ENCODE measurements around the gene DARS1.

DARS1 gene

GRCh38 chr2:136029149-136029548 lies 43.7 kb upstream of the DARS1 start:
- in situ Hi-C loops (cut with HindIII; ENCODE audit: low sequenced_read_pairs) = no loop called here

GRCh38 chr2:136028001-136028400 lies 42.6 kb upstream of the DARS1 start:
- TF ChIP-seq, protein P1, sequence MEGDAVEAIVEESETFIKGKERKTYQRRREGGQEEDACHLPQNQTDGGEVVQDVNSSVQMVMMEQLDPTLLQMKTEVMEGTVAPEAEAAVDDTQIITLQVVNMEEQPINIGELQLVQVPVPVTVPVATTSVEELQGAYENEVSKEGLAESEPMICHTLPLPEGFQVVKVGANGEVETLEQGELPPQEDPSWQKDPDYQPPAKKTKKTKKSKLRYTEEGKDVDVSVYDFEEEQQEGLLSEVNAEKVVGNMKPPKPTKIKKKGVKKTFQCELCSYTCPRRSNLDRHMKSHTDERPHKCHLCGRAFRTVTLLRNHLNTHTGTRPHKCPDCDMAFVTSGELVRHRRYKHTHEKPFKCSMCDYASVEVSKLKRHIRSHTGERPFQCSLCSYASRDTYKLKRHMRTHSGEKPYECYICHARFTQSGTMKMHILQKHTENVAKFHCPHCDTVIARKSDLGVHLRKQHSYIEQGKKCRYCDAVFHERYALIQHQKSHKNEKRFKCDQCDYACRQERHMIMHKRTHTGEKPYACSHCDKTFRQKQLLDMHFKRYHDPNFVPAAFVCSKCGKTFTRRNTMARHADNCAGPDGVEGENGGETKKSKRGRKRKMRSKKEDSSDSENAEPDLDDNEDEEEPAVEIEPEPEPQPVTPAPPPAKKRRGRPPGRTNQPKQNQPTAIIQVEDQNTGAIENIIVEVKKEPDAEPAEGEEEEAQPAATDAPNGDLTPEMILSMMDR (IDR thresholded peaks at IDR 0.05; ENCODE audit: low read depth, low read length) = no peak

More at GRCh38 chr2:136029149-136029548, 43.7 kb upstream of the DARS1 start:
- no peak overlapping the region for H3K4me3 ChIP-seq (ENCODE audit: low read depth, low read length)
- TF ChIP-seq, protein P1 (IDR thresholded peaks at IDR 0.05; ENCODE audit: low read depth, low read length) = no peak
- DNase-seq (ENCODE audit: low read depth, low spot score) = no peak

GRCh38 chr2:136027112-136027511 lies 41.7 kb upstream of the DARS1 start:
- H3K4me3 ChIP-seq (ENCODE audit: low read depth, low read length) = no peak overlapping the region
- no peak for DNase-seq (ENCODE audit: low read depth, low spot score)
- in situ Hi-C loops (cut with HindIII; ENCODE audit: low sequenced_read_pairs) = no loop called here
- TF ChIP-seq, protein P1 (IDR thresholded peaks at IDR 0.05; ENCODE audit: low read depth, low read length) = no peak

More at GRCh38 chr2:136028001-136028400, 42.6 kb upstream of the DARS1 start:
- in situ Hi-C loops (cut with HindIII; ENCODE audit: low sequenced_read_pairs) = no loop called here
- no peak overlapping the region for H3K4me3 ChIP-seq (ENCODE audit: low read depth, low read length)
- DNase-seq (ENCODE audit: low read depth, low spot score) = no peak

DNA sequence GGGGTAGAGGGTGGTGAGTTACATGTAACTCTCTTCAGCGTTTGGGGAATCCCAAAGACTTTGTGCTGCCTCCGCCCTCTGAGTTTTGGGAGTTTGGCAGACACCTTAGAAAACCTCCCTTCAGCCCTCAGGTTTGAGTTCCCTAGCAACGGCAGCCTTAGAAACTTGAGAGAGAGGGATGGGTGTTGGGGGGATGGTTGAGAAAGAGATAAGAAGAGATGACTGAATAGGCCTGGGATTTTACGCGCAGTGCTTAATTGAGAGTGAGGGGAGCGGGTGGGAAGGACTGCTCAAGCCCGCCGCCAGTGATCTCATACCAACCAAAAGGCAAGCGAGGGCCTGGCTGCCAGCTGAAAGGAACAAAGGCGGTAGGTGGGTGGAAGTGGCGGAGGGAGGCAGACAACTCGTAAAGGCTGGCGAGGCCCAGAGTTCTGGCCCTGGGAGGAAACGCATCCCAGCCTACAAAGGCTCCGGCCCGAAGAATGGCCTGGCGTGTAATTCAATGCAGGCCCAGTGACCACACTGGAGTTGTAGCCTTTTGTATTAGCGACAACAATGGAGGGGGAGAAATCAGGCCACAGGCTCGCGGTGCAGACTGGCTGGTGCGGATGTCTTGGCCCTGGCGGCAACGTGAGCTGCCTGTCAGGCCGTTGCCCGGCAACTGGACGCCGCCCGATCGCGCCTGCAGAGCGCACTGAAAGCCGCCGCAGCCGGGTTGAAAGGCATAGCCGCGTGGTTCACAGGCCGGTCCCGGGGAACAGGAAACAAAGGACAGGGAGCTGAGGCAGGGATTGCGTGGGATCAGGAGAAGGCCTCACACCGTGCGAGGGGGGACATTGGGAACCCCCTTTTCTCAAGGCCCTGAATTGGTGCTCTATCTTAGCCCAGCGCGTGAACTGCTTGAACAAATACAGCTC lies 39.9 kb upstream of the DARS1 start:
- no peak overlapping the region for H3K4me3 ChIP-seq (ENCODE audit: low read depth, low read length)
- peak; percentile 68 for DNase-seq (ENCODE audit: low read depth, low spot score)
- in situ Hi-C loops (cut with HindIII; ENCODE audit: low sequenced_read_pairs) = no loop called here
- TF ChIP-seq, protein P1 (IDR thresholded peaks at IDR 0.05; ENCODE audit: low read depth, low read length) = no peak

- in situ Hi-C loops (cut with HindIII; ENCODE audit: low sequenced_read_pairs) = no loop called here
- peak; percentile 44 for DNase-seq (ENCODE audit: low read depth, low spot score)
- TF ChIP-seq, protein P1 (IDR thresholded peaks at IDR 0.05; ENCODE audit: low read depth, low read length) = no peak
- H3K4me3 ChIP-seq (ENCODE audit: low read depth, low read length) = no peak overlapping the region
Observed at GRCh38 chr2:136024616-136025015, 39.2 kb upstream of the DARS1 start.

- DNase-seq (ENCODE audit: low read depth, low spot score) = no peak
- in situ Hi-C loops (cut with HindIII; ENCODE audit: low sequenced_read_pairs) = no loop called here
- H3K4me3 ChIP-seq (ENCODE audit: low read depth, low read length) = no peak overlapping the region
- TF ChIP-seq, protein P1 (IDR thresholded peaks at IDR 0.05; ENCODE audit: low read depth, low read length) = no peak
Observed at GRCh38 chr2:136024185-136024584, 38.8 kb upstream of the DARS1 start.
